SK-N-SH treated with all-trans-retinoic acid at 6 μM for 48 hours (cell line): ENCODE data around the gene DCC.

Source experiments
- ATAC-seq: fragments of 200-7000 bp; cut with Tn5 transposase; 3 replicates; pipeline ENCODE4 v1.9.1; 2020; ENCODE audit warnings: mild to moderate bottlenecking, moderate library complexity
- ARNTL ChIP-seq: fragments of 450-650 bp; formaldehyde crosslinking; IDR thresholded peaks from 2 replicates; pipeline ENCODE4 v1.5.0; 2020; ENCODE audit warnings: low read depth, mild to moderate bottlenecking, moderate library complexity, borderline replicate concordance
- BACH2 ChIP-seq: fragments of 250-450 bp; sonication (Bioruptor Pico); IDR thresholded peaks from 2 replicates; pipeline ENCODE4 v1.9.0; 2021; ENCODE audit warnings: mild to moderate bottlenecking, borderline replicate concordance
- CSDC2 ChIP-seq: fragments of 250-450 bp; sonication (Bioruptor Pico); IDR thresholded peaks from 2 replicates; pipeline ENCODE4 v1.5.0; 2020; ENCODE audit warnings: mild to moderate bottlenecking, moderate library complexity
- ESRRG ChIP-seq: fragments of 250-450 bp; sonication (Bioruptor Pico); IDR thresholded peaks from 2 replicates; pipeline ENCODE4 v1.6.1; 2021; ENCODE audit warnings: mild to moderate bottlenecking
- GLIS3 ChIP-seq: fragments of 250-450 bp; sonication (Bioruptor Pico); IDR thresholded peaks from 2 replicates; pipeline ENCODE4 v1.5.0; 2020; ENCODE audit warnings: mild to moderate bottlenecking, moderate library complexity
- ISL1 ChIP-seq: fragments of 250-450 bp; sonication (Bioruptor Pico); IDR thresholded peaks from 2 replicates; pipeline ENCODE4 v2.1.2; 2022; ENCODE audit warnings: mild to moderate bottlenecking, moderate library complexity
- OSR1 ChIP-seq: fragments of 250-450 bp; sonication (Bioruptor Pico); IDR thresholded peaks from 2 replicates; pipeline ENCODE4 v1.8.0; 2022; ENCODE audit warnings: moderate library complexity, mild to moderate bottlenecking, inconsistent platforms
- PPARA ChIP-seq: fragments of 250-450 bp; sonication (Bioruptor Pico); IDR thresholded peaks from 2 replicates; pipeline ENCODE4 v1.5.0; 2020; ENCODE audit warnings: mild to moderate bottlenecking, borderline replicate concordance
- RARB ChIP-seq: fragments of 250-450 bp; sonication (Bioruptor Pico); IDR thresholded peaks from 2 replicates; pipeline ENCODE4 v1.8.0; 2021; ENCODE audit warnings: mild to moderate bottlenecking, moderate library complexity
- SNAI2 ChIP-seq: fragments of 250-450 bp; sonication (Bioruptor Pico); IDR thresholded peaks from 2 replicates; pipeline ENCODE4 v1.5.0; 2020; ENCODE audit warnings: mild to moderate bottlenecking, moderate library complexity
- TCF4 ChIP-seq: fragments of 250-450 bp; sonication (Bioruptor Pico); IDR thresholded peaks from 2 replicates; pipeline ENCODE4 v1.8.0; 2021; ENCODE audit warnings: mild to moderate bottlenecking, moderate library complexity, borderline replicate concordance
- TOX ChIP-seq: fragments of 250-450 bp; sonication (Bioruptor Pico); IDR thresholded peaks from 2 replicates; pipeline ENCODE4 v1.8.0; 2021; ENCODE audit warnings: mild to moderate bottlenecking, moderate library complexity, borderline replicate concordance
- ZC3H10 ChIP-seq: fragments of 250-450 bp; sonication (Bioruptor Pico); IDR thresholded peaks from 2 replicates; pipeline ENCODE4 v1.5.1; 2021; ENCODE audit warnings: mild to moderate bottlenecking, moderate library complexity
- ZFP3 ChIP-seq: fragments of 250-450 bp; sonication (Bioruptor Pico); IDR thresholded peaks from 2 replicates; pipeline ENCODE4 v1.5.0; 2020; ENCODE audit warnings: mild to moderate bottlenecking, moderate library complexity
- ZFP30 ChIP-seq: fragments of 450-650 bp; formaldehyde crosslinking; IDR thresholded peaks from 2 replicates; pipeline ENCODE4 v1.5.0; 2022; ENCODE audit warnings: mild to moderate bottlenecking, moderate library complexity
- ZNF565 ChIP-seq: fragments of 450-650 bp; formaldehyde crosslinking; conservative IDR thresholded peaks from 2 replicates; pipeline ENCODE4 v1.5.0; 2020; ENCODE audit warnings: low read depth, mild to moderate bottlenecking, moderate library complexity
- ZNF70 ChIP-seq: fragments of 450-650 bp; formaldehyde crosslinking; IDR thresholded peaks from 2 replicates; pipeline ENCODE4 v1.5.0; 2020; ENCODE audit warnings: mild to moderate bottlenecking, moderate library complexity
- ZNF8 ChIP-seq: fragments of 450-650 bp; formaldehyde crosslinking; IDR thresholded peaks from 2 replicates; pipeline ENCODE4 v1.5.0; 2020; ENCODE audit warnings: mild to moderate bottlenecking, moderate library complexity
- TF ChIP-seq, protein P1 (sequence below): fragments of 250-450 bp; sonication (Bioruptor Pico); IDR thresholded peaks from 2 replicates; pipeline ENCODE4 v1.5.0; 2020; ENCODE audit warnings: mild to moderate bottlenecking, moderate library complexity
- TF ChIP-seq, protein P2 (sequence below): fragments of 250-450 bp; sonication (Bioruptor Pico); IDR thresholded peaks from 2 replicates; pipeline ENCODE4 v1.5.1; 2020; ENCODE audit warnings: low read depth, mild to moderate bottlenecking, moderate library complexity
- TF ChIP-seq, protein P3 (sequence below): fragments of 250-450 bp; sonication (Bioruptor Pico); IDR thresholded peaks from 2 replicates; pipeline ENCODE4 v1.8.0; 2021; ENCODE audit warnings: low read depth, mild to moderate bottlenecking, moderate library complexity, borderline replicate concordance
- TF ChIP-seq, protein P4 (sequence below): fragments of 250-450 bp; sonication (Bioruptor Pico); IDR thresholded peaks from 2 replicates; pipeline ENCODE4 v1.5.1; 2021; ENCODE audit warnings: mild to moderate bottlenecking, moderate library complexity

DCC gene

DNA sequence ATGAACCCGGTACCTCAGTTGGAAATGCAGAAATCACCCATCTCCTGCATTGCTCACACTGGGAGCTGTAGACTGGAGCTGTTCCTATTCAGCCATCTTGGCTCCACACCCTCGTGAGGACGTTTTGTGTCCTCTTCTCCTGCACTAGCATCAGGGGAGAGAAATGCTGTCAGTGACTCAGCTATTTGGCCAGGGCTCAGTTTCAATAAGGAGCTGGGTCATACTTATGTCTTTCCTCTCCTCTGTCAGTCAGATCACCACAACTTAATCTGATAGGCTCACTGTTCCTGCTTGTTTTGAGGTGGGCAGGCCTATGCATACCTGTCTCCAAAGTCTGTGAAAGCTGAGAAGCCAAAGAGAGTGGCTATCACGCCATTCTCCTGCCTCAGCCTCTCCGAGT is 921.2 kb downstream of the DCC start (continued):
- TF ChIP-seq, protein P1, sequence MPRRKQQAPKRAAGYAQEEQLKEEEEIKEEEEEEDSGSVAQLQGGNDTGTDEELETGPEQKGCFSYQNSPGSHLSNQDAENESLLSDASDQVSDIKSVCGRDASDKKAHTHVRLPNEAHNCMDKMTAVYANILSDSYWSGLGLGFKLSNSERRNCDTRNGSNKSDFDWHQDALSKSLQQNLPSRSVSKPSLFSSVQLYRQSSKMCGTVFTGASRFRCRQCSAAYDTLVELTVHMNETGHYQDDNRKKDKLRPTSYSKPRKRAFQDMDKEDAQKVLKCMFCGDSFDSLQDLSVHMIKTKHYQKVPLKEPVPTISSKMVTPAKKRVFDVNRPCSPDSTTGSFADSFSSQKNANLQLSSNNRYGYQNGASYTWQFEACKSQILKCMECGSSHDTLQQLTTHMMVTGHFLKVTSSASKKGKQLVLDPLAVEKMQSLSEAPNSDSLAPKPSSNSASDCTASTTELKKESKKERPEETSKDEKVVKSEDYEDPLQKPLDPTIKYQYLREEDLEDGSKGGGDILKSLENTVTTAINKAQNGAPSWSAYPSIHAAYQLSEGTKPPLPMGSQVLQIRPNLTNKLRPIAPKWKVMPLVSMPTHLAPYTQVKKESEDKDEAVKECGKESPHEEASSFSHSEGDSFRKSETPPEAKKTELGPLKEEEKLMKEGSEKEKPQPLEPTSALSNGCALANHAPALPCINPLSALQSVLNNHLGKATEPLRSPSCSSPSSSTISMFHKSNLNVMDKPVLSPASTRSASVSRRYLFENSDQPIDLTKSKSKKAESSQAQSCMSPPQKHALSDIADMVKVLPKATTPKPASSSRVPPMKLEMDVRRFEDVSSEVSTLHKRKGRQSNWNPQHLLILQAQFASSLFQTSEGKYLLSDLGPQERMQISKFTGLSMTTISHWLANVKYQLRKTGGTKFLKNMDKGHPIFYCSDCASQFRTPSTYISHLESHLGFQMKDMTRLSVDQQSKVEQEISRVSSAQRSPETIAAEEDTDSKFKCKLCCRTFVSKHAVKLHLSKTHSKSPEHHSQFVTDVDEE (CRISPR knock-in tag): no peak

DNA sequence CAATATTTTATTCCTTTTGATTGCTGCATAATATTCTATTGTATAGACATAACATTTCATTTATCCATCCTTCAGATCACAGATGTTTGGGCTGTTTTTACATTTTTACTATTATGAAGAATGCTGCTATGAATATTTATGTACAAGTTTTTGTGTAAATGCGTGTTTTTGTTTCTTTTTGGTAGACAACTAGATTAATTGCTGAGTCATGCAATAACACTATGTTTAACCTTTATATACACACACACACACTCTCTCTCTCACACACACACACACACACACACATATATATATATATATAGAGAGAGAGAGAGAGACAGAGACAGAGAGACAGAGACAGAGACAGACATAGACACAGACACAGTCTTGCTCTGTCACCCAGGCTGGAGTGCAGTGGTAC is 926.9 kb downstream of the DCC start:
- ATAC-seq: no peak
- TF ChIP-seq PPARA: no peak
- no peak for TF ChIP-seq ISL1 (CRISPR knock-in tag)
- TF ChIP-seq ZNF70 (CRISPR knock-in tag): no peak
- TF ChIP-seq, protein P2, sequence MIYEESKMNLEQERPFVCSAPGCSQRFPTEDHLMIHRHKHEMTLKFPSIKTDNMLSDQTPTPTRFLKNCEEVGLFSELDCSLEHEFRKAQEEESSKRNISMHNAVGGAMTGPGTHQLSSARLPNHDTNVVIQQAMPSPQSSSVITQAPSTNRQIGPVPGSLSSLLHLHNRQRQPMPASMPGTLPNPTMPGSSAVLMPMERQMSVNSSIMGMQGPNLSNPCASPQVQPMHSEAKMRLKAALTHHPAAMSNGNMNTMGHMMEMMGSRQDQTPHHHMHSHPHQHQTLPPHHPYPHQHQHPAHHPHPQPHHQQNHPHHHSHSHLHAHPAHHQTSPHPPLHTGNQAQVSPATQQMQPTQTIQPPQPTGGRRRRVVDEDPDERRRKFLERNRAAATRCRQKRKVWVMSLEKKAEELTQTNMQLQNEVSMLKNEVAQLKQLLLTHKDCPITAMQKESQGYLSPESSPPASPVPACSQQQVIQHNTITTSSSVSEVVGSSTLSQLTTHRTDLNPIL: no peak

DNA sequence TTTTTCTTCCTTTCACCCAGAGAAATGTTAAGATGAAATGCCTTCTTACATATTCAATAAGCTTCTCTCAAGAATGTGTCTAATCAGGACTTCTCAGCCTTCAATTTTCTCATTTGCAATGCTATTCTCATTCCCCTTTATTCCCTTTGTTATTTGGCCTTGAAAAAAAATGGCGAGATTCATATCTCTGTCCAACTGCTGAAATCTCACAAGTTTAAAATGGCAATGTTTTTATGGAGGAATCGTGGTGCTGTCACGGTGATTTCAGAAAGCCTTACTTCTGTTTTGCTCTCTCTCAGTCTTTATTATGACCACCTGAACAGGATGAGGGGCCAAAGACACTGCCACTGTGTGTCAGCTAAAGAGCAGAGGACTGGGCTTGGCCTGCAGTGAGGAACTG is 928.5 kb downstream of the DCC start:
- no peak for TF ChIP-seq ZNF70 (CRISPR knock-in tag)
- no peak for TF ChIP-seq TCF4 (CRISPR knock-in tag)
- TF ChIP-seq ZFP30 (CRISPR knock-in tag): no peak
- TF ChIP-seq, protein P1 (CRISPR knock-in tag): no peak
- TF ChIP-seq ZFP3 (CRISPR knock-in tag): no peak
- TF ChIP-seq TOX (CRISPR knock-in tag): no peak
- TF ChIP-seq OSR1 (CRISPR knock-in tag): no peak
- TF ChIP-seq ZNF8 (CRISPR knock-in tag): no peak
- no peak for TF ChIP-seq ESRRG (CRISPR knock-in tag)
- TF ChIP-seq ARNTL (CRISPR knock-in tag): no peak
- no peak for TF ChIP-seq ISL1 (CRISPR knock-in tag)
- no peak for TF ChIP-seq PPARA
- TF ChIP-seq BACH2: no peak
- no peak for TF ChIP-seq RARB (CRISPR knock-in tag)
- TF ChIP-seq, protein P3, sequence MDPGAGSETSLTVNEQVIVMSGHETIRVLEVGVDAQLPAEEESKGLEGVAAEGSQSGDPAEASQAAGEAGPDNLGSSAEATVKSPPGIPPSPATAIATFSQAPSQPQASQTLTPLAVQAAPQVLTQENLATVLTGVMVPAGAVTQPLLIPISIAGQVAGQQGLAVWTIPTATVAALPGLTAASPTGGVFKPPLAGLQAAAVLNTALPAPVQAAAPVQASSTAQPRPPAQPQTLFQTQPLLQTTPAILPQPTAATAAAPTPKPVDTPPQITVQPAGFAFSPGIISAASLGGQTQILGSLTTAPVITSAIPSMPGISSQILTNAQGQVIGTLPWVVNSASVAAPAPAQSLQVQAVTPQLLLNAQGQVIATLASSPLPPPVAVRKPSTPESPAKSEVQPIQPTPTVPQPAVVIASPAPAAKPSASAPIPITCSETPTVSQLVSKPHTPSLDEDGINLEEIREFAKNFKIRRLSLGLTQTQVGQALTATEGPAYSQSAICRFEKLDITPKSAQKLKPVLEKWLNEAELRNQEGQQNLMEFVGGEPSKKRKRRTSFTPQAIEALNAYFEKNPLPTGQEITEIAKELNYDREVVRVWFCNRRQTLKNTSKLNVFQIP: no peak

DNA sequence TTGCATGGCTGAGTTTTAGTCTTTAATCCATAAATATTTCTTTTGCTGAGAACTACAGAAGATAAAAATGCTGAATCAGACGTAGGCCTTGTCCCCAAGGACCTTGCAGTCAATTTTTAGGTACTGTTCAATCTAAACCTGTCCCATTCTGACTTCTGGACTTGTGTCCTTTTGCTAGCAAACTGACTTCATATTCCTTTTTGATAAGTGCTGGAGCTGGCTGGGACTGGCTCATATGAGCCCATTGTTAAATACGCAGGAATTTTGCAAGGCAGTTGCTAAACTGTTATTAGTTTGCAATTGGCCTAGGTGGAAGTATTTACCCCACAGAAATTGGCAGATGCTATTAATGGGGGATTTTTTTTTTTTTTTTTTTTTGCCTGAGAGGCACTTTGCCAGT is 941.4 kb downstream of the DCC start:
- ATAC-seq: no peak
- TF ChIP-seq CSDC2 (CRISPR knock-in tag) (no peak), PPARA (no peak)
- TF ChIP-seq, all 23 proteins: peak for 0

More for the DNA sequence above, 928.5 kb downstream of the DCC start:
- ATAC-seq: no peak

DNA sequence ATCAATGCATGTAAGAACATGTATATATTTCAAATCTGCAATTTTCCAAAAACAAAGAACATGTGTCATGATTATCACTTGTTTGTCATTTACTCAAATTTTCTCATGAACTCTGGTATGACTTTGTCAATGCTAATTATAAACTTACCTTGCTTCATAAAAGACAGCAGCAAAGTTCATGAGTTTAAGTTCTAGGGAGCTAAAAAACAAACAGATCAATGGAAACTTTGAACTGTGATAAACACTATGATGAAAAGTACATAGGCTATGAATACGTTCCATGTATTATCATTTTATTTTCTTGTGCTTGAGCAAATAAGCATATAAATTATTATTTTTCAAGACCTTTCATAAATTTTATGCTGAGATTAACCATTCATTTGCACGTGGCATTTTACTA is 943.7 kb downstream of the DCC start:
- ATAC-seq: no peak
- TF ChIP-seq ZNF565: no peak
- TF ChIP-seq TOX (CRISPR knock-in tag): no peak
- no peak for TF ChIP-seq ARNTL (CRISPR knock-in tag)
- TF ChIP-seq, protein P1 (CRISPR knock-in tag): no peak
- TF ChIP-seq SNAI2 (CRISPR knock-in tag): no peak
- no peak for TF ChIP-seq ISL1 (CRISPR knock-in tag)
- TF ChIP-seq, protein P4, sequence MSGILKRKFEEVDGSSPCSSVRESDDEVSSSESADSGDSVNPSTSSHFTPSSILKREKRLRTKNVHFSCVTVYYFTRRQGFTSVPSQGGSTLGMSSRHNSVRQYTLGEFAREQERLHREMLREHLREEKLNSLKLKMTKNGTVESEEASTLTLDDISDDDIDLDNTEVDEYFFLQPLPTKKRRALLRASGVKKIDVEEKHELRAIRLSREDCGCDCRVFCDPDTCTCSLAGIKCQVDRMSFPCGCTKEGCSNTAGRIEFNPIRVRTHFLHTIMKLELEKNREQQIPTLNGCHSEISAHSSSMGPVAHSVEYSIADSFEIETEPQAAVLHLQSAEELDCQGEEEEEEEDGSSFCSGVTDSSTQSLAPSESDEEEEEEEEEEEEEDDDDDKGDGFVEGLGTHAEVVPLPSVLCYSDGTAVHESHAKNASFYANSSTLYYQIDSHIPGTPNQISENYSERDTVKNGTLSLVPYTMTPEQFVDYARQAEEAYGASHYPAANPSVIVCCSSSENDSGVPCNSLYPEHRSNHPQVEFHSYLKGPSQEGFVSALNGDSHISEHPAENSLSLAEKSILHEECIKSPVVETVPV (CRISPR knock-in tag): no peak
- TF ChIP-seq ZNF8 (CRISPR knock-in tag): no peak
- TF ChIP-seq ZFP30 (CRISPR knock-in tag): no peak
- no peak for TF ChIP-seq ZC3H10 (CRISPR knock-in tag)
- no peak for TF ChIP-seq CSDC2 (CRISPR knock-in tag)
- TF ChIP-seq ZFP3 (CRISPR knock-in tag): no peak
- TF ChIP-seq GLIS3 (CRISPR knock-in tag): no peak
